Measurements from ENCODE around the gene ANKRD52. TPM values are rescaled to one million over a fixed set of nuclear protein-coding genes. Genes with fewer than 3 reads are reported as not detected.

Gene ANKRD52
- total RNA-seq, 1 experiment from 2014 or later = 46.3 TPM

- peaks cover 53% of the 10 kb centered on the region for H3K36me3 Mint-ChIP-seq (ENCODE audit: insufficient read depth, unreplicated experiment)
- no peak overlapping the region for H3K27ac Mint-ChIP-seq (ENCODE audit: low read depth, unreplicated experiment)
- TF ChIP-seq CTCF (IDR thresholded peaks at IDR 0.05; ENCODE audit: unreplicated experiment) = no peak
- H3K4me1 Mint-ChIP-seq (ENCODE audit: insufficient read depth, unreplicated experiment) = no peaks in the 10 kb centered on the region
- ChIA-PET CTCF (no interaction called here), POLR2A (no interaction called here)
- no TSS peak for BruUV-seq (replicated peaks)
- no peak overlapping the region for H3K4me3 Mint-ChIP-seq (ENCODE audit: unreplicated experiment)
- intact Hi-C loops (cut with micrococcal nuclease) = no loop called here
- no peak for DNase-seq (ENCODE audit: unreplicated experiment)
- H3K9me3 Mint-ChIP-seq (ENCODE audit: unreplicated experiment) = no peaks in the 10 kb centered on the region
- H3K27me3 Mint-ChIP-seq (ENCODE audit: insufficient read depth, unreplicated experiment) = no peaks in the 10 kb centered on the region
Observed at GRCh38 chr12:56243731-56244181, 14.4 kb downstream of the ANKRD52 start.

GRCh38 chr12:56242986-56243385, 15.2 kb downstream of the ANKRD52 start:
- no peak for TF ChIP-seq CTCF (IDR thresholded peaks at IDR 0.05; ENCODE audit: unreplicated experiment)
- DNase-seq (ENCODE audit: unreplicated experiment) = no peak
- intact Hi-C loops (cut with micrococcal nuclease) = no loop called here
- ChIA-PET CTCF (interaction anchor here (0.5 to 1.2 kb wide), 3 partner anchors 15 to 226 kb away, joined by 3 read pairs; partner anchors contain the start of genes ANKRD52 and SPRYD4), POLR2A (no interaction called here)
- H3K36me3 Mint-ChIP-seq (ENCODE audit: insufficient read depth, unreplicated experiment) = peaks cover 50% of the 10 kb centered on the region
- no peaks in the 10 kb centered on the region for H3K9me3 Mint-ChIP-seq (ENCODE audit: unreplicated experiment)
- H3K4me1 Mint-ChIP-seq (ENCODE audit: insufficient read depth, unreplicated experiment) = no peaks in the 10 kb centered on the region
- H3K27ac Mint-ChIP-seq (ENCODE audit: low read depth, unreplicated experiment) = no peak overlapping the region
- BruUV-seq (replicated peaks) = no TSS peak
- no peaks in the 10 kb centered on the region for H3K27me3 Mint-ChIP-seq (ENCODE audit: insufficient read depth, unreplicated experiment)
- H3K4me3 Mint-ChIP-seq (ENCODE audit: unreplicated experiment) = no peak overlapping the region

GRCh38 chr12:56241424-56242303, 16.5 kb downstream of the ANKRD52 start:
- no peaks in the 10 kb centered on the region for H3K9me3 Mint-ChIP-seq (ENCODE audit: unreplicated experiment)
- H3K27me3 Mint-ChIP-seq (ENCODE audit: insufficient read depth, unreplicated experiment) = no peaks in the 10 kb centered on the region
- POLR2A ChIA-PET = no interaction called here
- CTCF ChIA-PET = interaction anchor here (0.6 kb wide), 1 partner anchor 36 kb away, joined by 3 read pairs; no protein-coding TSS in a partner anchor
- H3K36me3 Mint-ChIP-seq (ENCODE audit: insufficient read depth, unreplicated experiment) = peaks cover 38% of the 10 kb centered on the region
- no peak for TF ChIP-seq CTCF (IDR thresholded peaks at IDR 0.05; ENCODE audit: unreplicated experiment)
- H3K4me1 Mint-ChIP-seq (ENCODE audit: insufficient read depth, unreplicated experiment) = no peaks in the 10 kb centered on the region
- H3K4me3 Mint-ChIP-seq (ENCODE audit: unreplicated experiment) = no peak overlapping the region
- intact Hi-C loops (cut with micrococcal nuclease) = no loop called here
- no peak overlapping the region for H3K27ac Mint-ChIP-seq (ENCODE audit: low read depth, unreplicated experiment)
- BruUV-seq (replicated peaks) = TSS peak; percentile 2
- DNase-seq (ENCODE audit: unreplicated experiment) = no peak

GRCh38 chr12:56237552-56237951, 20.6 kb downstream of the ANKRD52 start:
- no peaks in the 10 kb centered on the region for H3K9me3 Mint-ChIP-seq (ENCODE audit: unreplicated experiment)
- ChIA-PET POLR2A (no interaction called here), CTCF (interaction anchor here (1.3 kb wide), 1 partner anchor 45 kb away, joined by 3 read pairs; no protein-coding TSS in a partner anchor)
- H3K36me3 Mint-ChIP-seq (ENCODE audit: insufficient read depth, unreplicated experiment) = peaks cover 28% of the 10 kb centered on the region
- no peaks in the 10 kb centered on the region for H3K27me3 Mint-ChIP-seq (ENCODE audit: insufficient read depth, unreplicated experiment)
- DNase-seq (ENCODE audit: unreplicated experiment) = no peak
- H3K27ac Mint-ChIP-seq (ENCODE audit: low read depth, unreplicated experiment) = no peak overlapping the region
- H3K4me3 Mint-ChIP-seq (ENCODE audit: unreplicated experiment) = no peak overlapping the region
- H3K4me1 Mint-ChIP-seq (ENCODE audit: insufficient read depth, unreplicated experiment) = peaks cover 5% of the 10 kb centered on the region
- no peak for TF ChIP-seq CTCF (IDR thresholded peaks at IDR 0.05; ENCODE audit: unreplicated experiment)
- no TSS peak for BruUV-seq (replicated peaks)
- intact Hi-C loops (cut with micrococcal nuclease) = no loop called here

Data from MCF 10A (cell line).